GM21423 (cell line): ENCODE data around the gene BLM.
"Not testable (repeated sequence)": the region's sequence is repeated elsewhere in the genome, so short reads cannot be mapped to it uniquely, and the experiment has no call there.

Experiments used
- ATAC-seq: cut with Tn5 transposase; IDR thresholded peaks from one replicate; pipeline ENCODE4 v1.9.1; 2021; ENCODE audit warnings: mild to moderate bottlenecking, moderate library complexity; ENCODE audit not compliant: unreplicated experiment

The BLM gene

DNA sequence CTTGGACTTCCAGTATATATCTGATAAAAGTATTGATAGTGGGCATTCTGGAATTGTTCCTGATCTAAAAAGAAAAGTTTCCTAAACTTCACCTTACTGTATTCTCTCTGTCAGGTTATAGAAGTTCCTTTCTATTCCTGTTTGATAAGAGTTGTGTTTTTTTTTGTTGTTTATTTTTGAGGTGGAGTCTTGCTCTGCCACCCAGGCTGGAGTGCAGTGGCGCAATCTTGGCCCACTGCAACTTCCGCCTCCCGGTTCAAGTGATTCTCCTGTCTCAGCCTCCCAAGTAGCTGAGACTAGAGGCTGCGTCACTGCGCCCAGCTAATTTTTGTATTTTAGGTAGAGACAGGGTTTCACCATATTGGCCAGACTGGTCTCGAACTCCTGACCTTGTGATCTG, 13.1 kb downstream of the BLM start:
- ATAC-seq, result no peak

DNA sequence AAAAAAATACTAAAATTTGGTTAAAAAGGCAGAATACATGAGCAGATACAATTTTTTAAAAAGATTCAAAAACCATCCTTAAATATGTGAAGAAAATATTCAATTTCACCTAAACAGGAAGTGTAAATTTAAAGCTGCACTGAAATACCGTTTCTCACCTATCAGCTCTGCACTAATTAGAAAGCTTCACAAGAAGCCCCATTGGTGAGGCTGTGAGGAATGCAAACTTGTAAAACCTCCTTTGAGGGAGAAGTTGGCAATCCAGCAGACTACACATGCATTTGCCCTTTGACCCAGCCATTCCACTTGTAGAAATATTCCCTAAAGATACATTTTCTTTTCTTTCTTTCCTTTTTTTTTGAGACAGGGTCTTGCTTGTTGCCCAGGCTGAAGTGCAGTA, 18.8 kb downstream of the BLM start:
- ATAC-seq, result no peak

DNA sequence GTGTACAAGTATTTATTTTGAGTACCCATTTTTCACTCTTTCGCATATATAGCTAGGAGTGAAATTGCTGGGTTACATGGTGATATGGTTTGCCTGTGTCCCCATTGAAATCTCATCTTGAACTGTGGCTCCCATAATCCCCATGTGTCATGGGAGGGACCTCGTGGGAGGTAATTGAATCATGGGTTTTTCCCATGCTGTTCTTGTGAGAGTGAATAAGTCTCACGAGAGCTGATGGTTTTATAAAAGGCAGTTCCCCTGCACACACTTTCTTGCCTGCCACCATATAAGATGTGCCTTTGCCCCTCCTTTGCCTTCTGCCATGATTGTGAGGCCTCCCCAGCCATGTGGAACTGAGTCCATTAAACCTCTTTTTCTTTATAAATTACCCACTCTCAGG, 23.4 kb downstream of the BLM start:
- not testable (repeated sequence) for ATAC-seq

DNA sequence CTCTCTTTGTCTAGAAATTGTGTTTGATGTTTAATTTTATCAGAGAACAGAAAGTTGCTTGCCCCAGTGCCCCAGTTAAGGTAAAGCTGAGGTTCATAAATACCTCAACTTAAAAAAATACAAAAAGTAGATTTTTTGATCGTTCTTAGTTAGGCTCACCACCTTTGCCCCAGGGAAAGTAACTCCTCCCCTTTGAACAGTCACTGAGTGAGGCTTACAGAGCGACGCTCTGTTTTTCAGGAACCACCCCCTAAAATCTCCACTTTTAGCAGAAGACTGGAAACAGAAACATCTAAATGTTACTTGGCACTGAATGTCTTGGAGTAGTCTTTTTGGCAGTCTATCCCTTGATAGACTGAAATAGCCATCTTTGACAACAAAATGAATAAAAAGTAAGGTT, 24.9 kb downstream of the BLM start:
- ATAC-seq, result no peak

DNA sequence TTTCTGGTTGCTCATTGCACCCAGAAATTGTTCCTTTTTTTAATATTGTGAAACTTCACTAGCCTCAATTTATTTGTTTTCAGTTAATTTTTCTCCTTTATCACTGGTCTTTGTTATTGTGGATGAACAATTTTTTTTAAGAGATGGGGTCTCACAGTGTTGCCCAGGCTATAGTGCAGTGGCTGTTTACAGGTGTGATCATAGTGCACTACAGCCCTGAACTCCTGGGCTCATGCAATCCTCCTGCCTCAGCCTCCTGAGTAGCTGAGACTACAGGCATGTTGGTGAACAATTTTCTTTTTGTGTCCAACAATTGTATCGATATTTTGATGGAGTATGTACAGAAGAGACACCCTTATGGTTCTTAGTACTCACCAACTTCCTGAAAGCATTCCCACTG, 26.3 kb downstream of the BLM start:
- no peak for ATAC-seq

DNA sequence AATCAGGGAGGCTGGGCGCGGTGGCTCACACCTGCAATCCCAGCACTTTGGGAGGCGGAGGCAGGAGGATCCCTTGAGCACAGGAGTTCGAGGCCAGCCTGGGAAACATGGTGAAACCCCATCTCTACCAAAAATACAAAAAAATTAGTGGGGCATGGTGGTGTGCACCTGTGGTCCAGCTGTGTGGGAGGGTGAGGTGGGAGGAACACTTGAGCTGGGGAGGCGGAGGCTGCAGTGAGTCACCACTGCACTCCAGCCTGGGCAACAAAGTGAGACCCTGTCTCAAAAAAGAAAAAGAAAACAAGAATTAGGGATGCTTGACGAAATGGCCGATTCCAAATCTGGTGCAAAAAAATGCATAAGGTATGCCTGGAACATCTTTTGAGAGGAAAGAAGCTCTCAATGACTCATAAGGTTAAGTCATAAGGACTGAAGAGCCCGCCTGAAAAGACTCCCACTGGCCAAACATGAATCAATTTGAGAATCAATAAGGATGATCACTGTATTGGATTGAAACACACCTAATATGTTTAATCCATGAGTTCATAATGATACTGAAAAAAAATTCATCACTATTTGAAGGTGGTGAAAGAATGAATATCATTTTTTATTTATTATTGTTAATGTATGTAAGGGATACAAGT, 27.7 kb downstream of the BLM start:
- ATAC-seq, result no peak

DNA sequence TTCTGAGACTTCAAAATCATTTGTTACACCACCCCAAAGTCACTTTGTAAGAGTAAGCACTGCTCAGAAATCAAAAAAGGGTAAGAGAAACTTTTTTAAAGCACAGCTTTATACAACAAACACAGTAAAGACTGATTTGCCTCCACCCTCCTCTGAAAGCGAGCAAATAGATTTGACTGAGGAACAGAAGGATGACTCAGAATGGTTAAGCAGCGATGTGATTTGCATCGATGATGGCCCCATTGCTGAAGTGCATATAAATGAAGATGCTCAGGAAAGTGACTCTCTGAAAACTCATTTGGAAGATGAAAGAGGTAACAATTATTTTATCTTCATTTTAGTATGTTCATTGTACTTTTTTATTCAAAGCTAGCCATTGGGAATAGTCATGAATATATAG, 32.6 kb downstream of the BLM start:
- ATAC-seq, result no peak

DNA sequence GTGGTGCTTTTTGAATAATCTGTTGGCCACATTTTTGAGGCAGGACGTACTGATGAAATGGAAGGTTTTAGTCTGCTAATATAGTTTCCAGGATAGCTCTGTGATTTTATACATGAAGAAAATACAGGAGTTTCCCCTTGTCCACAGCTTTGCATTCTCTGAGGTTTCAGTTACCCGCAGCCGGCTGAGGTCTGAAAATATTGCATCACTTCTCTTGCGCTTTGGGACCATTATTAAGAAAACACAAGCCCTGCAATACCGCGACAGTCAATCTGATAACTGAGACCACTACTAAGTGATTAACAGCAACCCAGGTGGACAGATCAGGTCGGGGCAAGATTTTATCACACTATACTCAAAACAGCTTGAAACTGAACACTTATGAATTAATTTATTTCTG, 33.0 kb downstream of the BLM start:
- no peak for ATAC-seq

DNA sequence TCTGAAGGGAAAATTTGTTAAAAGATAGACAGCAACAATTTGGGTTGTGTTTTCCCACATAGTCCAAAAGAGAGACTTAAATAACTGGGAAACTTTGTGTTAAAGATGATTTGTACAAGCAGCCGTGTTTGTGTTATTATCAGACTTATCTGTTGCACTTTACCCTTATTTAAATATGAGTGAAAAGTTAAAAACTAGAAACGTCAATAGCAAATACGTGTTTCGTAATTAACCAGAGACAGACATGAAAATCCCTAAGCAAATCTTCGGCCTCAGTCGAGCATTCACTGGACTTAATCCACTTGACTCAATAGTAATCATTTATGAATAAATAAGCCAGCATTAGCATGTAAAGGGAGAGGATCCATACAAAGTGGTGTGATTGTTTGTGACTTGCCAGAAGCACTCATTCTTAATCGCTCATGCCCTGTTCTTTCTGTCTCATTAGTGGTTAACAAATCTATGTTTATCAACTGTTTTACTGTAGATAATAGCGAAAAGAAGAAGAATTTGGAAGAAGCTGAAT, 34.2 kb downstream of the BLM start:
- no peak for ATAC-seq

DNA sequence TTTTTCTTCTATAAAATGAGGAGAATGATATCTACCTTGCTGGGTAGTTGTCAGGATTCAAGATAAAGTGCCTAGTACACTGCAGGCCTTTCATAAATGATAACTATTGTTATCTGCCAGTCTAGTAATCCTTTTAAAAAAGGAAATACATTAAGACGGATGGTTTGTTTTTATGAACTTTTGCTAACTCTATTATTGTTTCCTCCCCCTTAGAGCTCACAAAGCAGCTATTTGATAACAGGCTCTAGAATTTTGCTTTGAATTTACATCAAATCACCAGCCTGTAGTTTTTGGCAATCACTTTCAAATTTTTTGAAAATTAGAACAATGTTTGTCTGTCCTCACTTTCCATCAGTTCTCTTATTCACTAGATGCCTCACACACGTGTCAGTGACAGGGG, 39.8 kb downstream of the BLM start:
- no peak for ATAC-seq

DNA sequence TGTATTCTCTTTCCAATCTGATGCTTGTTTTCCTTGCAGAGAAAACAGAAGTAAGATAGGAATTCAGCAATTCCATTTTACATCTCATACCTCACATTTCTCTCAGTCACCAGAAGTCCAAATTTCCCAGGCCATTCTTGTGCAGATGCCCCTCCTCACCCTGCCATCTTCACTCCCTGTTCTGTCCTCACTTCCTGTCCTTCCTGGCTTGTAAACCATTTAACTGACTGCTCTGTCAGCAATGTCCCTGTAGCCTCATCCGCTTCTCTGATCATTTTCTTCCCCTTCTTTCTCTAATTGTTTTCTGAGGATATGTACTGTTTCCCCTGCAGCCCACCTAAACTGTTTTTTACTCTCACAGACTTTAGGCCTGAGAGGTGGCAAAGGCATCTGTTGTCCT, 40.3 kb downstream of the BLM start:
- no peak for ATAC-seq

DNA sequence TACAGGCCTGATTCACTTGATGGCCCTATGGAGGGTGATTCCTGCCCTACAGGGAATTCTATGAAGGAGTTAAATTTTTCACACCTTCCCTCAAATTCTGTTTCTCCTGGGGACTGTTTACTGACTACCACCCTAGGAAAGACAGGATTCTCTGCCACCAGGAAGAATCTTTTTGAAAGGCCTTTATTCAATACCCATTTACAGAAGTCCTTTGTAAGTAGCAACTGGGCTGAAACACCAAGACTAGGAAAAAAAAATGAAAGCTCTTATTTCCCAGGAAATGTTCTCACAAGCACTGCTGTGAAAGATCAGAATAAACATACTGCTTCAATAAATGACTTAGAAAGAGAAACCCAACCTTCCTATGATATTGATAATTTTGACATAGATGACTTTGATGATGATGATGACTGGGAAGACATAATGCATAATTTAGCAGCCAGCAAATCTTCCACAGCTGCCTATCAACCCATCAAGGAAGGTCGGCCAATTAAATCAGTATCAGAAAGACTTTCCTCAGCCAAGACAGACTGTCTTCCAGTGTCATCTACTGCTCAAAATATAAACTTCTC, 43.6 kb downstream of the BLM start:
- ATAC-seq, result no peak

DNA sequence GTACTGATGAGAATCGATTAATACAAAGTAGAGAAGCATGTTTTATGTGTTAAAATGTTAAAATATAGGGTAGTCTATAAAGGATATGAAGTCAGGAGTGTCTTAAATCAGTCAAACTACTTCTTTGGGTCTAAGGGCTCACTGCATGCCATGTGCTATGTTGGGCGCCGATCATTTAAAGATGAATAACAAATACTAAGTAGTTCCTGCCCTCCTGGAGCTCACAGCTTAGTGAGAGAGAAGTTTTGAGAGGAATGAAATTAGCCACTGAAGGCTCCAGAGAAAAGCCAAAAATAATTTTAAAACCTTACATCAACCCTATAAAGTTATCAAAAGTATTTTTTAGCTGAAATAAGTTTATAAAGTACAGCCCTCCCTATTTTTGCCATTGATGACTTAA, 44.5 kb downstream of the BLM start:
- no peak for ATAC-seq

DNA sequence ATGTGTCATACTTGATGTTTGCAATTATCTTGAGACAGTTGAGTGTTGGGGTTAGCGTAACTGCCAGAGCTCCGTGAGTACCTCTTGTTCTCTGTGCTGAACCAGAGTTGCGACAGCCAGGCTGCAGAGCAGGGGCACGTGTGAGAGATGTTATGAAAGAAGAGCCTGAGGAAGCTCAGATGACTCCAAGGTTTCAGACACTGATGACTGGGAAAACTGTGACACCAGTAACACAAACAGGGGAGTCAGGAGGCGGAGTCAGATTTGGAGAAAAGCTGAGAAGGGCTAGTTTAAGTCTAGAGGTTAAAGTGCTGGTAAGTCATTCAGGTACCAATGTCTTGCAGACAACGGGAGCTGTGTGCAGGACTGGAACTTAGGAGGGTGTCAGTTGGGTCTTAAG, 45.0 kb downstream of the BLM start:
- ATAC-seq, result no peak

DNA sequence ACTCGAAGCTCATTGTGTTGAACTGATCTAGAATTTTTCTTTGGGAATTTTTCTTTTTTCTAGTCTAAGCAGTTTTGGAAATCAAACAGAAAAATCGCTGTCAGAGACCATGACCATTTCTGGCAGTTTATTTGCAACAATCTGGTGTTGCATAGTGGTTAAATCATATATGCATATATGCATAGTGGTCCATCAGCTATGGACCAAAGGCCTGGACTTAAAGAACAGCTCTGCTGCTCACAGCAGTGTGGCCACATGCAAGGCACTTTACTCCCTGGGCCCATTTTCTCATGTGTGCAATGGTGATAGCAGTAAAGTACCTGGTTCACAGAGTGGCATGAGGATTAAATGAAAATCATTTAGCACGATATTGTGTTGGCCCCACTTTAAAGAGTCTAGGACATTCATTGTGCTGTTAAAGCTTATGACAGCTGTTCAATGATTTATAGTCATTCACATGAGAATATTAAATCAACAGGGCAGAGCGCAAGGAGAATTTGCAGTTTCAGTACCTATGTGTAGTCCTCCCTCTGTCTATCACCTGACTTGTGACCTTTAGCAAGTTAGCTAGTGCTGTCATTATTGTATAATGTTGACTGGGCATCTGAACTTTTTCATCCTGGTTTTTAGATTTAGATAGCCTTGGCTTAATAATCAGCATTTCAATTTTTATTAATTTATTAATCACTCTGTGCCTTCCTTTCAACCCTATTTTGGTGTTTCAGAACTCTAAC, 46.4 kb downstream of the BLM start:
- ATAC-seq, result no peak

DNA sequence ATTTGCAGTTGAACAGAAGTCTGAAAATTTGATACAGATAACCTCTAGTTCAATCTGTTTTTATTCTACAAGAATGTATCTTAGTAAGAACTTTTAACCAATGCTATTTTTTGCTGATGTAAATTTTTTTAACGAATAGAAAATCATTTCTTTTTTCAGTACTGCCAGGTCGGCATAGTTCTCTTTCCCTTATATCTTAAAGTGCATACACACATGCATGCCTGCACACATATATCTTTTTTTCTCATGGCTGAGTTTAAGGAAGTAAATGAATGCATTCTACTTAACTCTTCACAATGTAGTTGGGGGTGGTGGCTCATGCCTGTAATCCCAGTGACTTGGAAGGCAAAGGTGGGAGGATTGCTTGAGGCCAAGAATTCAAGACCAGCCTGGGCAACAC, 48.4 kb downstream of the BLM start:
- ATAC-seq, result no peak

DNA sequence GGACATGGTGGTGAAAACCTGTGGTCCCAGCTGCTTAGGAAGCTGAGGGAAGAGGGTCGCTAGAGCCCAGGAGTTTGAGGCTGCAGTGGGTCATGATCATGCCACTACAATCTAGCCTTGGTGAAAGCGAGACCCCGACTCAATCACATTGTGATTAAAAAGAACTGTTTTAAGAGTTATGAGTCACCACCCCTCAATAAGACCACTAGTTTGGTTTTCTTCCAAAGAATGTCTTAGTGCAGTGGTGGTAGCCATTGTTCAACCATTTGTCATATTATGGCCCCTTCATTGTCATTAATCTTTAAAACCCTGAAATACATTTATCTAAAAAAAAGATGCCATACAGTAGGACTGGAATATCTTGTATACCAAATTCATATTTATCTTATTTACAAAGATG, 48.8 kb downstream of the BLM start:
- ATAC-seq, result no peak

DNA sequence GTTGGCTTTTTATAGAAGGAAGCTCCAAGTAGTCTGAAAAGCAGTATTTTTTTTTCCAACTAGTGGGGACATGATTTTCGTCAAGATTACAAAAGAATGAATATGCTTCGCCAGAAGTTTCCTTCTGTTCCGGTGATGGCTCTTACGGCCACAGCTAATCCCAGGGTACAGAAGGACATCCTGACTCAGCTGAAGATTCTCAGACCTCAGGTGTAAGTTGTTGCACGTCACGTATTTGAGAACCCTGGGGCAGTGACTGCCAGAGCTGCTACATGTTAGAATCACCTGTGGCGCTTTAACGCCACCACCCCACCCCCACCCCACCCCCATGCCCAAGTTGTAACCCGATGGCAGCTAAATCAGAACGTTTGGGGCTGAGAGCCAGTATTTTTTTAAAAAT, 52.2 kb downstream of the BLM start:
- ATAC-seq, result no peak

DNA sequence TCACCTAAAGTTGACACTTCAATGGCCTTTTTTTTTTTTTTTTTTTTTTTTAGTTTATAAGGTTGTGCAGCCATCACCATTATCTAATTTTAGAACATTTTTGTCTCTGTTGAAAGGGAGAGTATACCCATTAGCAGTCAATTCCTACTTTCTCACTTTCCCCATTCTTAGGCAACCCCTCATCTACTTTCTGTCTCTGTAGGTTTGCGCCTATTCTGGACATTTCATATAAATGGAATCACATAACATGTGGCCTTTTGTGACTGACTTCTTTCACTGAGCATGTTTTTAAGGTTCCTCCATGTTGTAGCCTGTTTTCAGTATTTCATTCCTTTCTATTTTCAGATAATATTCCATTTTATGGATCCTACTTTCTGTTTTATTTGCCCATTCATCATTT, 56.3 kb downstream of the BLM start:
- ATAC-seq, result no peak

DNA sequence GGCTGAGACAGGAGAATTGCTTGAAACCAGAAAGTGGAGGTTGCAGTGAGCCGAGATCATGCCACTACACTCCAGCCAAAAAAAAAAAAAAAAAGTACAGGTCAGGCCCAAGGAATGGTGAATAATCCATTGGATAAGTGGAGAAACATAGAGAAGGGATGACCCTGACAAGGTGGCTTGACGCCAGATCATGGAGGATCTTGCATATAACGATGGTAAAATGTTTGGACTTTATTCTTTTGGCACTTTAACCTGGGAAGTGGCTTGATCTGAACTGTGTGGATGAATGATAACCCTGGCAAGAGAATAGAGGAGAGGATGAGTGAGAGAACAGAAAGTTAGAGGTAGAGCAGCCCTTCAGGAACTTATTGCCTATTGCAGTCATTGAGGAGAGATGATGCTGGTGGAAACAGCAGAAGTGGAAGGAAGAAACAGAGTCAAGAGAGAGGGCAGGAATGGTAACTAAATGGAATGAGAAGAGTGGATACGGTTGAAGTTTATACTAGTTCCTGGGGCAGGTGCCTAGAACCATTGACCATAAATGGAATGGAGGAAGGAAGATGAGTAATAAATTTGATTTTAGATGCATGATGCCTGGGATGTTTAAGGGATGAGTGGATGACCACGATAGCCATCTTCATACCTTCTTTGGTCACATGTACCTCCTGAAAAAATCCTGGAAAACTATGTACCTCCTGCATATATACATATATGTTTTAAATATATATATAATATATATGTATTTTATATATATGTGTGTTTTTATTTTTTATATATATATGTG, 57.8 kb downstream of the BLM start:
- ATAC-seq, result no peak

DNA sequence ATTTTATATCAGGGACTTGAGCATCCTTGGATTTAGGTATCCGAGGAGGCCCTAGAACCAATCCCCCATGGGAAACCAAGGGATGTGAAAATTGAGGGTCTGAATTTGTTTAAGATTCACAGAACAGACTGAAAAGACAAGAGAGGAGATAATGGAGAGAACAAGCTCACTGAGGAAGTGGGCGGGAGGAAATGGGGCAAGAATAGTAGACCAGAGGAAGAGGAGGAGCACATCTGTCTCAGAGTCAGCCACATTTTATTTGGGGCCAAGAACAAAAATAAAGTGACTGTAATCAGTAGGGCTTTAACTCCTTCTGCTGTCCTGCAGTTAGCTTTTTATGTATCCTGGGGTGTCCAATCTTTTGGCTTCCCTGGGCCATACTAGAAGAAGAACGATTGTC, 63.8 kb downstream of the BLM start:
- ATAC-seq, result no peak

DNA sequence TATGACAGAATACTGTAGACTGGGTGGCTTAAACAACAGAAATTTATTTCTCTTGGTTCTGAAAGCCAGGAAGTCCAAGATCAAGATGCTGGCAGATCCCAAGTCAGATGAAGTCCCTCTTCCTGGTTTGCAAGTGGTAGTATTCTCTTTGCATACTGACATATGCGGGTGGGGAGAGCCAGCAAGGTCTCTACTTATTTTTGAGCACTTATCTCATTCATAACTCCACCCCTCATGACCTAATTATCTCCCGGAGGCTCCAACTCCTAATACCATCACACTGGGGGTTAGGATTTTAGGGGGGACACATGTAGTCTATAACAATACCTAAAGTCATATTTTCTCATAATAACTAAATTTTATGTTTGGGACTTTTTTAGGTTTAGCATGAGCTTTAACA, 65.3 kb downstream of the BLM start:
- no peak for ATAC-seq
